GM18951 (cell line): ENCODE measurements around the gene GBP7.
A peak's percentile ranks its signal among the peaks of the same experiment; 100 is the strongest.
"Not testable (repeated sequence)": the region's sequence is repeated elsewhere in the genome, so short reads cannot be mapped to it uniquely, and the experiment has no call there.

Experiments
- POLR2A ChIP-seq: IDR thresholded peaks from 4 replicates; pipeline ENCODE4 v1.6.1; 2011; ENCODE audit warnings: mild to moderate bottlenecking; ENCODE audit not compliant: insufficient read length, insufficient read depth; ENCODE audit errors: extremely low read depth
- in situ Hi-C: fragments of 300-500 bp; cut with MboI; formaldehyde crosslinking; loops from one replicate; pipeline ENCODE4 v1.12.0; 2022; ENCODE audit warnings: low sequenced_read_pairs, mixed read lengths, inconsistent platforms; ENCODE audit not compliant: unreplicated experiment

Gene GBP7, protein sequence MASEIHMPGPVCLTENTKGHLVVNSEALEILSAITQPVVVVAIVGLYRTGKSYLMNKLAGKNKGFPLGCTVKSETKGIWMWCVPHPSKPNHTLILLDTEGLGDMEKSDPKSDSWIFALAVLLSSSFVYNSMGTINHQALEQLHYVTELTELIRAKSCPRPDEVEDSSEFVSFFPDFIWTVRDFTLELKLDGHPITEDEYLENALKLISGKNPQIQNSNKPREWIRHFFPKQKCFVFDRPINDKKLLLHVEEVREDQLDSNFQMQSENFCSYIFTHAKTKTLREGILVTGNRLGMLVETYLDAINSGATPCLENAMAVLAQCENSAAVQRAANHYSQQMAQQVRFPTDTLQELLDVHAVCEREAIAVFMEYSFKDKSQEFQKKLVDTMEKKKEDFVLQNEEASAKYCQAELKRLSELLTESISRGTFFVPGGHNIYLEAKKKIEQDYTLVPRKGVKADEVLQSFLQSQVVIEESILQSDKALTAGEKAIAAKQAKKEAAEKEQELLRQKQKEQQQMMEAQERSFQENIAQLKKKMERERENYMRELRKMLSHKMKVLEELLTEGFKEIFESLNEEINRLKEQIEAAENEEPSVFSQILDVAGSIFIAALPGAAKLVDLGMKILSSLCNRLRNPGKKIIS

DNA sequence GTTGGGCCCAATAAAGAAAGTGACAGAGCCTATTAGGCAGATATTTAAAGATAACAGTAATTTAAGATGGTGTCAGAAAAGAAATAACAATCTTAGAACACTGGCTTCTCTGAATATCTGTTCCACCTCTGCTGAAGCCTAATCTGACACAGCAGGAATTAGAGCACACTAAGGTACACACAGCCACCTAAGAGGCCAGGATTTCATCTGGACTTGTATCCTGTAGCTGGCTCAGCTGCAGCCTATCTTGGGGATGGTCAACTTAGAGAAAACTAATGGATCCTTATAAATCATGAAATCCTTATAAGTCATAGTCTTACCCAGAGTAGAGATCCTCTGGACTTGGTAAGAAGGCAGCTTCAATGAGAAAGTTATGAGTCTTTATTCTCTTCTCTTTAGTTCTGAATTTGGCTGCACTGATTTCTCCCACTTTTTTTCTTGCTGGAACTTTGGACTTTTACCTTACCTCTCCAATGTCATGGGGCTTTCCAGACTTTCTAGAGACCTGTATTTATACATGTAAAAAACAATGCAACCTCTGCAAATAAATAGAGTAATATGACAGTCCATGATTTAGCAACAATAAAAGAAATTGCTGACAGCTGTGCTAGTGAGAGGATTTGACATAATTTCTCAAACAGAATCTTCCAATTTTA is at the start of gene GBP7:
TSS of gene GBP7 (minus strand) at position 403 of the 656 bp plus-strand sequence. CDS start 4,068 bp downstream, outside the sequence.
- in situ Hi-C loops, result no loop called here
- TF ChIP-seq POLR2A, result no peak

GRCh38 chr1:89221341-89221740 is 45.5 kb upstream of the GBP7 start:
- in situ Hi-C loops, result no loop called here
- no peak for TF ChIP-seq POLR2A

GRCh38 chr1:89219851-89220250 is 44.0 kb upstream of the GBP7 start:
- in situ Hi-C loops, result not testable (repeated sequence)

DNA sequence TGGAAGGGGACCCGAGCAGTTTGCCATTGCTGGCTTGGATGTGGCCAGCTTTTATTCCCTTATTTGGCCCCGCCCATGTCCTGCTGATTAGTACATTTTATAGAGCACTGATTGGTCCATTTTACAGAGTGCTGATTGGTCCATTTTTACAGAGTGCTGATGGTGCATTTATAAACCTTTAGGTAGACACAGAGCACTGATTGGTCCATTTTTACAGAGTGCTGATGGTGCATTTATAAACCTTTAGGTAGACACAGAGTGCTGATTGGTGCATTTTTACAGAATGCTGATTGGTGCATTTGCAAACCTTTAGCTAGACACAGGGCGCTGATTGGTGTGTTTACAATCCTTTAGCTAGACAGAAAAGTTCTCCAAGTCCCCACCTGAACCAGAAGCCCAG is 43.1 kb upstream of the GBP7 start:
- in situ Hi-C loops, result not testable (repeated sequence)

GRCh38 chr1:89213347-89213746 is 37.5 kb upstream of the GBP7 start:
- no peak for TF ChIP-seq POLR2A
- in situ Hi-C loops, result no loop called here

DNA sequence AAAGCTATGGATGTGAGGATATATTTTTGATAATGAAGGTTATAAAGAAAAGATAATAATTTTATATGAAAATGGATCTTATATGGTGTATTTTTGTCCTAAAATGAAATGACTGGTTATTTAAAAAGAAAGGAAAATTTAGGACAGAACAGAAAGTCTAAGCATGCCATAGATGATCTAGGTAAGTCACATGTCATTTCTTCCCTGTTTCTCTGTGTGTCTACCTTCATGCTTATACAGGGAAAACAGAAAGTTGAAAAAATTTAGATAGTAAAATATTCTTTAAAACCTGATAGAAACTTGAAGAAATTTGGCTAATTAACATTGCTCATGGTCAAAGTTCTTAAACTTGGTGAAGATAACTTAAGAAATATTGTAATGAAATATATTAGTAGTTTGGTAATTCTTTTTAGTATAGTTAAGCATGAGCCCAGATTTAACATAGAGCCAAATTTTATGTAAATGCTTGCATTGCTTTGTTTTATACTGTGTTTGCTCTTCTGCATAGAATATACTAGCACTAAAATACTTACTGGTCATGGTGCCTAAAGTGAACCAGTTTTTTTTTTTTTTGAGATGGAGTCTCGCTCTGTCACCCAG is 35.3 kb upstream of the GBP7 start:
- TF ChIP-seq POLR2A, result no peak
- in situ Hi-C loops, result no loop called here

GRCh38 chr1:89206373-89206772 is 30.6 kb upstream of the GBP7 start:
- no peak for TF ChIP-seq POLR2A
- in situ Hi-C loops, result no loop called here

GRCh38 chr1:89203166-89203565 is 27.4 kb upstream of the GBP7 start:
- in situ Hi-C loops, result no loop called here
- TF ChIP-seq POLR2A, result no peak

DNA sequence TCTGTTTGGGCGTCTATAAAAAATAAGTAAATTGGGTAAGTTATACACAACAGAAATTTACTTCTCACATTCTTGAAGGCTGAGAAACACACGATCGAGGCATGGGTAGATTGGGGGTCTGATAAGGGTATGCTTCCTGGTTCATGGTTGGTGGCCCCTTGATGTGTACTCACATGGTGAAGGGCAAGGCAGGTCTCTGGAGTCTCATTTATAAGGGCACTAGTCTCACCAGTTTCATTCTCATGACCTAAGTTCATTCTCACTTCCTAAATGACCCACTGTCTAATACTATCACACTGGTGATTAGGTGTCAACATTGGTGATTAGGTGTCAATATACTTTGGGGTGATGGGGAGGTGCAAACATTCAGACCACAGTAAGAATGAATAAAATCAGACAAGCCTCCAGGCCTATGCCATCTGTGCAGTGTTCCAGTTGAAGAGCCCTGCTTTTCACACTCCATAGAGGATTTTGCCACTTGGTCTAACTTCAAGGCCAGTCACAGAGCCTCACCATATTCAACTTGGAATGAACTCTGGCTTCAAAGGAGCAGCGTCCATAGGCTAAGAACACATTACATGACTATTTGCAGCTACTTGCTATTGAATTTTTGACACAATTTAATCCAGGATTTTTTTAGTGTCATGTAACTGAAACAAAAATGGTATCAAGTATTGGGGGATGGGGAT is 25.4 kb upstream of the GBP7 start:
- TF ChIP-seq POLR2A, result no peak
- in situ Hi-C loops, result no loop called here

DNA sequence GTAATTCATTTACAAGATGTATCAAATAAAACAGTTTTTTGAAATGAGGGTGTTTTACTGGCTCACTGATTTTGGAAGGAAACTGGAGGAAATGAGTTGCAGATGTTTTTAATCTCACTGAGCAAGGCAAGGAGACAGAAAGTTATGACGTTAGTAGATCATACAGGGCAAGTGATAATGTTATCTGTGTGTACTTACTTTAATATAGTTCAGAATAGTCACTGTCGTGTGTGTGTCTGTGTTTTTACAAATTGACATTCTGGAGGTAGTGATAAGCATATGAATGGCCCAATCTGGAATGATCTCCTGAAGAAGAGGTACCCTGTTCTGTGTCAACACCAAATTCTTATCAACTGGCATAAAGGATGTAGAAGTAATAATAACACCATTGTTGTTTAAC is 24.9 kb upstream of the GBP7 start:
- in situ Hi-C loops, result no loop called here
- TF ChIP-seq POLR2A, result no peak

DNA sequence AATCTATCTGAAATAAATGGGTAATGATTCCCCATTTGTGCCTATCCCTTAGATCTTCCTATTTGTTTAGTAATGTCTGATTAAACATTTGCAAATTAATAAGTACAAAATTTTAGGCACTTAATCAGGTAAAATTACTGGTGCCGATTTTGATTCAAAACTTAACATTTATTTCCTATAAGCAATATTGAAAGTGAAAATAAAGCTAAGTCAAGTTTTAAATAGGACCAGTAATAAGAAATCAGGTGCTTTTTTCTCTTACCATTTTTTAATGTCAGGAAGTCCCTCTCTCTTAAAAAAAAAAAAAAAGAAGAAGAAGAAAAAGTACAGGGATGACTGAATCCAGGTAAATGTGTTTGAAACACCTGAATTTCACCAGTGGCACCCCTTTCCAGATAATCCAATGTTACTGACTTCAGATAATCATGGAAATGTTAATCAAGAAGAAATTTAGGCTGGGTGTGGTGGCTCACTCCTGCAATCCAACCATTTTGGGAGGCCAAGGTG is 23.8 kb upstream of the GBP7 start:
- in situ Hi-C loops, result no loop called here
- TF ChIP-seq POLR2A, result no peak

DNA sequence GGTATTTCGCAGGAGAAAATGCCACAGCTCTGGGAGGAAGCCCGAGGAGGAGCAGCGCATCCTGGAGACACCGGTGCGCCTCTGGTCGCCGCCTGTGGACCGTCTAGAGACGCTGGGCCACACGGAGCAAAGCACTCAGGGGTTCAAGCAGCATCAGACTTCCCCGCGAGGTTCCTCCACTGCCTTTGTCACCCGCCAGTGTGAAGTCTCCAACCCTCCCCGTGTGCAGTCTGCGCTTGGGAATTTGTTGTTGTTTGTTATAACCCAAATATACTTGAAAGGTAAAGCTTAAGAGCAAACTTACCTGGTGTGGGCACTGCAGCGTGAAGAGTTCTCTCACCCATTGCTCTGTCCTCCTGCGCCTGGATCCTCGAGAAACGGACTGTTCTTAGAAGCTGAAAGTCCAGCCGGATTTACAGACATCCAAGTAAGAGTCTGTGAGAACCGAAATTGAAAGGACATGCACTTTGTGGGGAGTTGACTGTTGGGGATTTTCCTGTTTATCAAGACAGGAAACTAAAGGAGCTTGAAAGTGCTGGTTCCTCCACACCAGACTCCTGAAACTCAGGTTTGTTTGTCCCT is 22.8 kb upstream of the GBP7 start, which contains the start of gene GBP4:
TSS of gene GBP4 (minus strand) at position 452 of the 582 bp plus-strand sequence. CDS start at position 344, 108 bp downstream.
- in situ Hi-C loops, result no loop called here
- TF ChIP-seq POLR2A, result peak; percentile 37
